Stimulated activated CD4-positive, alpha-beta T cell treated with anti-CD3 and anti-CD28 coated beads, Interleukin-15, amount 100 ng/mL, for 48 hours (primary cell): ENCODE measurements around the gene ARL9.
A peak's percentile ranks its signal among the peaks of the same experiment; 100 is the strongest.

Experiments used
- DNase-seq, 2 donors: peaks; one replicate each; pipeline ENCODE4 v3.0.0-alpha.2; 2020; ENCODE audit warnings: low read depth in 2 of 2

The ARL9 gene

GRCh38 chr4:56531823-56532222, 26.2 kb downstream of the ARL9 start:
- no peak for DNase-seq

- no peak for DNase-seq
Observed at GRCh38 chr4:56532239-56532638, 26.6 kb downstream of the ARL9 start.

DNA sequence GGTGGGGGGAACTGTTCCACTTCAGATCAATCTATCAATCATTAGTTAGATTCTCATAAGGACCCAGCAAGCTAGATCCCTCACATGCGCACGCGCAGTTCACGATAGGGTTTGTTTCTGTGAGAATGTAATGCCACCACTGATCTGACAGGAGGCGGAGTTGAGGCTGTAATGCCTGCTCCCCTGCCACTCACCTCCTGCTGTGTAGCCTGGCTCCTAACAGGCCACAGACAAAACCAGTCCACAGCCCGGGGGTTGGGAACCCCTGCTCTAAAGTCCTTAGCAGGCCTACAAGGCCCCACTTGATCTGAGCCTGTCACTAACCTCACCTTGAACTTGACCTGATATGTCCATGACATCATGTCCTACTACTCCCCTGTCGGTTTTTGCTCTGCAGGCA, 30.3 kb downstream of the ARL9 start:
- no peak for DNase-seq

DNA sequence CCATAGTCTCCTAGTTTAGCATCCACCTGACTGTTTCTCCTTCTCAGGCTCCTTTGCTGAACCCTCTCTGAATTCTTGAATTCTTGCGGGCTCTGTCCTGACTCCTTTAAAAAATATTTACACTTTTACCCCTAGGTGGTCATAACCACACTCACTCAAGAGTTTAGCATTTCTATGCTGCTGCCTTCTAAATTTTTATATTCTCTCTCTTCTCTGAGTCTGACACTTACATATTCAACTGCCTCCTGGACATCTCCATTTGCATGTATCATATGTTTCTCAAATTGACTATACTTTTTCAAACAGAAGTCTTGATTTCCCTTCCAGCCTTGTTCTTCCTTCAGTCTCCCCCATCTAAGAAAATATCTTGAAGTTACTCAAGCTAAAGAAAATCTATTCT, 31.6 kb downstream of the ARL9 start:
- DNase-seq = no peak

GRCh38 chr4:56540826-56541225, 35.2 kb downstream of the ARL9 start:
- DNase-seq = no peak

DNA sequence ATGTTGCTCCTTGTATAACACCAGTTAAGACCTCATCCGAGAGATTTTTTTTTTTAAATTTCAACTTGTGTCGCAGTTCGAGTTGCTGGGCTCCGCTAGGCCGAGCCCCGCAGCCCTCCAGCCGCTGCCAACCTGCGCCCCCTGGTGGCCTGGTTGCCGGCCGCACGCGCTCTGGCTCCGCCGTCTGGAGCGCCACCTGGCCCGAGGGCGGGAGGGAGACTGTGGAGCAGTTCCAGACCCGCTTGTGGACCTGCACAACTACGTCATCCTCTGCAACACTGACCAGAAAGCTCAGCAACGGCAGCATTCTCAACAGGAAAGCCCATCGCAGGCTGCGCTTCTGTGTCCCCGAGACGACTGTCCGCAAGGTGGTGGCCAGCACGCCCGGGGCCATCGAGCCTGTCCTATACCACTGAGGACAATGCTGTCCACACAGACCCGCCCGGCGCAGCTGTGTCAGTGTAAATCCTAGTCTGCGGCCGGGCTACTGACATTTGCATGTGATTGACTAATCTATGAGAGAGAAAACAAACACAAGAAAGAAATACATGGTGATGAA, 39.1 kb downstream of the ARL9 start:
- DNase-seq = peak; percentile 60 to 84

- DNase-seq = no peak
Observed at GRCh38 chr4:56550642-56551041, 45.1 kb downstream of the ARL9 start.

GRCh38 chr4:56551516-56551915, 45.9 kb downstream of the ARL9 start:
- DNase-seq = no peak

DNA sequence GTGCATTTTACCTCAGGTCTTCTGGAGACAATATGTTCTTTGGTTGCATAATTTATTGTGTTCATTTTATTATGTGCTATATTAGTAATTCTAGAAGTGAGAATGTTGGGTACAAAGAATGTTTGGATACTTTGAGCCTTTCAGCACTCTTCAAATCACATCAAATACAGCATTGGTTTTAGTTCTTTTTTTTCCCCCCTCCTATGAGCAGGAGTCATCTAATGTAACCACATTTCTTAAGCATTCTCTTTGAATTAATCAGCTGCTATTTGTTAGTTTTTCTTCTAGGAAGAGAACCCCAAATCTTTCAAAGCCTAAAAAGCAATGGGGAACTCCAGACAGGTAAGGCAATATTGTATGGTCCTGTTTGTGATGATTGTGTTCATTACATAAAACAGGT, 46.7 kb downstream of the ARL9 start:
- DNase-seq = no peak

GRCh38 chr4:56570041-56570440, 64.5 kb downstream of the ARL9 start:
- no peak for DNase-seq
